HCT116 (cell line): ENCODE results near the gene BBX. TPM values are rescaled to one million over a fixed set of nuclear protein-coding genes. Genes with fewer than 3 reads are reported as not detected.

Source experiments
- ATAC-seq: fragments of 200-7000 bp; cut with Tn5 transposase; 2 replicates; pipeline ENCODE4 v1.9.1; 2020; ENCODE audit warnings: mild to moderate bottlenecking, moderate library complexity
- BruUV-seq: library from RNA; stranded (reverse); fragments of 400-500 nt; replicated peaks from 2 replicates; lab custom pipeline; 2021; lab: Mats Ljungman, UMichigan
- CTCF ChIA-PET: fragments of 300-600 bp; sonication (Branson Sonifier 250); formaldehyde crosslinking; loops from one replicate; lab custom pipeline; 2021; ENCODE audit warnings: antibody characterized with exemption; lab: Charles Lee
- POLR2A ChIA-PET: fragments of 300-600, 350-600 bp; sonication (Branson Sonifier 250); formaldehyde crosslinking; loops from one replicate; lab custom pipeline; 2021; ENCODE audit warnings: antibody characterized with exemption; lab: Charles Lee
- RAD21 ChIA-PET, 2 experiments: fragments of 300-600 bp; sonication (Branson Sonifier 250); formaldehyde crosslinking; loops; one replicate each; lab custom pipeline; 2023; ENCODE audit warnings: low total read pairs in 2 of 2; ENCODE audit not compliant: uncharacterized antibody in 2 of 2, unreplicated experiment in 2 of 2, low non-redundant PET in 1 of 2; lab: Charles Lee
- DNase-seq: peaks from one replicate; pipeline ENCODE4 v3.0.0-alpha.2; 2010; ENCODE audit warnings: low read depth, low spot score
- H2AFZ ChIP-seq: fragments of 200-600 bp; shearing (Covaris generic), sonication (generic); 2 replicates; pipeline ENCODE4 v1.6.1; 2017; ENCODE audit warnings: low read depth, mixed run types, mixed read lengths, antibody characterized with exemption, low read length; ENCODE audit not compliant: poor library complexity, severe bottlenecking
- H3K27ac ChIP-seq: 2 replicates; pipeline ENCODE4 v1.5.1; 2012; ENCODE audit warnings: low read depth, low read length
- H3K27me3 ChIP-seq: fragments of 200-600 bp; sonication (generic); 2 replicates; pipeline ENCODE4 v1.6.1; 2016; ENCODE audit warnings: mixed run types, low read length, mixed read lengths; ENCODE audit not compliant: insufficient read depth
- H3K36me3 ChIP-seq, 2 experiments: fragments of 200-500 bp in 1 of 2; fragments of 200-600 bp in 1 of 2; sonication (Bioruptor generic) in 1 of 2; sonication (generic) in 1 of 2; 2 replicates each; pipeline versions ENCODE4 v1.5.1 to v1.6.1; 2014 to 2016; ENCODE audit warnings: low read length in 2 of 2, inconsistent platforms in 1 of 2, mixed read lengths in 1 of 2, mixed run types in 1 of 2; ENCODE audit not compliant: insufficient read depth in 2 of 2, control insufficient read depth in 1 of 2
- H3K4me1 ChIP-seq, 2 experiments: fragments of 200-600 bp in 1 of 2; sonication (generic) in 1 of 2; 2 replicates each; pipeline versions ENCODE4 v1.5.1 to v1.6.1; 2012 to 2017; ENCODE audit warnings: low read length in 2 of 2, inconsistent platforms in 1 of 2, mild to moderate bottlenecking in 1 of 2, mixed read lengths in 1 of 2, mixed run types in 1 of 2, moderate library complexity in 1 of 2; ENCODE audit not compliant: insufficient read depth in 2 of 2, control insufficient read depth in 1 of 2
- H3K4me2 ChIP-seq: fragments of 200-600 bp; sonication (generic); 2 replicates; pipeline ENCODE4 v1.6.1; 2017; ENCODE audit warnings: mixed run types, low read length, mixed read lengths
- H3K4me3 ChIP-seq, 2 experiments: fragments of 200-600 bp in 1 of 2; sonication (generic) in 1 of 2; replicated peaks in 1 of 2; 2 replicates each; pipeline ENCODE4 v1.5.1; 2011 to 2016; ENCODE audit warnings: low read length in 2 of 2, control low read depth in 1 of 2, low read depth in 1 of 2, mild to moderate bottlenecking in 1 of 2, mixed read lengths in 1 of 2, mixed run types in 1 of 2
- H3K79me2 ChIP-seq: fragments of 200-600 bp; sonication (generic); 2 replicates; pipeline ENCODE4 v1.6.1; 2017; ENCODE audit warnings: mild to moderate bottlenecking, mixed run types, low read length, moderate library complexity, mixed read lengths; ENCODE audit not compliant: insufficient read depth
- H3K9ac ChIP-seq: fragments of 200-600 bp; sonication (generic); 2 replicates; pipeline ENCODE4 v1.6.1; 2016; ENCODE audit warnings: low read length, mixed read lengths
- H3K9me2 ChIP-seq: fragments of 200-600 bp; sonication (generic), shearing (Covaris generic); 2 replicates; pipeline ENCODE4 v1.6.1; 2017; ENCODE audit warnings: mixed run types, mild to moderate bottlenecking, moderate library complexity; ENCODE audit not compliant: insufficient read depth
- H3K9me3 ChIP-seq, 2 experiments: fragments of 200-500 bp in 1 of 2; fragments of 200-600 bp in 1 of 2; sonication (Bioruptor generic) in 1 of 2; sonication (generic) in 1 of 2; 2 replicates each; pipeline ENCODE4 v1.6.1; 2014 to 2017; ENCODE audit warnings: low read length in 2 of 2, mixed read lengths in 2 of 2, inconsistent platforms in 1 of 2, low read depth in 1 of 2, mild to moderate bottlenecking in 1 of 2, mixed run types in 1 of 2, moderate library complexity in 1 of 2; ENCODE audit not compliant: control insufficient read depth in 1 of 2, insufficient read depth in 1 of 2
- H4K20me1 ChIP-seq: fragments of 200-600 bp; sonication (generic), shearing (Covaris generic); 2 replicates; pipeline ENCODE4 v1.6.1; 2017; ENCODE audit warnings: mixed run types, mild to moderate bottlenecking, moderate library complexity; ENCODE audit not compliant: insufficient read depth
- CEBPB ChIP-seq: IDR thresholded peaks from 2 replicates; pipeline ENCODE4 v1.6.1; 2012; ENCODE audit warnings: low read depth
- EGR1 ChIP-seq: IDR thresholded peaks from 2 replicates; pipeline ENCODE4 v1.6.1; 2012; ENCODE audit warnings: low read depth
- ELF1 ChIP-seq: IDR thresholded peaks from 2 replicates; pipeline ENCODE4 v1.6.1; 2012; ENCODE audit warnings: low read depth, borderline replicate concordance
- EZH2 ChIP-seq: fragments of 200-600 bp; sonication (generic); IDR thresholded peaks from 2 replicates; pipeline ENCODE4 v1.6.1; 2017; ENCODE audit warnings: antibody characterized with exemption, mixed run types
- EZH2phosphoT487 ChIP-seq: fragments of 200-600 bp; IDR thresholded peaks from 2 replicates; pipeline ENCODE4 v1.6.1; 2018; ENCODE audit warnings: antibody characterized with exemption, borderline replicate concordance
- JUND ChIP-seq: IDR thresholded peaks from 2 replicates; pipeline ENCODE4 v1.6.1; 2012
- POLR2AphosphoS5 ChIP-seq: IDR thresholded peaks from 2 replicates; pipeline ENCODE4 v1.6.1; 2011; ENCODE audit warnings: mild to moderate bottlenecking, low read depth, low read length, moderate library complexity
- RAD21 ChIP-seq: IDR thresholded peaks from 2 replicates; pipeline ENCODE4 v1.6.1; 2012; ENCODE audit warnings: low read depth, mild to moderate bottlenecking
- SIN3A ChIP-seq: IDR thresholded peaks from 2 replicates; pipeline ENCODE4 v1.6.1; 2012; ENCODE audit warnings: low read depth
- SP1 ChIP-seq: IDR thresholded peaks from 2 replicates; pipeline ENCODE4 v1.6.1; 2012; ENCODE audit warnings: low read depth
- SRF ChIP-seq: IDR thresholded peaks from 2 replicates; pipeline ENCODE4 v1.6.1; 2012; ENCODE audit warnings: low read depth
- TCF7L2 ChIP-seq: IDR thresholded peaks from 2 replicates; pipeline ENCODE4 v1.7.0; 2011; ENCODE audit warnings: borderline replicate concordance, inconsistent platforms; ENCODE audit not compliant: insufficient read depth, insufficient read length; ENCODE audit errors: extremely low read depth
- YY1 ChIP-seq: IDR thresholded peaks from 2 replicates; pipeline ENCODE4 v1.6.1; 2011; ENCODE audit warnings: low read length, low read depth, moderate library complexity, mild to moderate bottlenecking; ENCODE audit not compliant: insufficient replicate concordance; ENCODE audit errors: extremely low read depth
- ZFX ChIP-seq: fragments of 450-650 bp; IDR thresholded peaks from 2 replicates; pipeline ENCODE4 v1.6.1; 2017
- ZNF274 ChIP-seq: fragments of 200-500 bp; sonication (Bioruptor generic); IDR thresholded peaks from 2 replicates; pipeline ENCODE4 v1.6.1; 2014; ENCODE audit warnings: mild to moderate bottlenecking, low read depth, low read length, inconsistent platforms
- intact Hi-C: fragments of 100-400 bp; cut with micrococcal nuclease; formaldehyde crosslinking; loops from 2 replicates; pipeline ENCODE4 v1.10.0; 2022
- total RNA-seq: library from RNA; stranded (reverse); gene quantifications from one replicate; pipeline ENCODE4 v1.2.1, GENCODE V29; 2021; ENCODE audit not compliant: unreplicated experiment
- TF ChIP-seq, protein P1 (sequence below): IDR thresholded peaks from 2 replicates; pipeline ENCODE4 v1.6.1; 2012
- TF ChIP-seq, protein P2 (sequence below): IDR thresholded peaks from 2 replicates; pipeline ENCODE4 v1.6.1; 2012
- TF ChIP-seq, protein P3 (sequence below): IDR thresholded peaks from 2 replicates; pipeline ENCODE4 v1.6.1; 2011; ENCODE audit warnings: mild to moderate bottlenecking, low read length, moderate library complexity; ENCODE audit not compliant: insufficient replicate concordance; ENCODE audit errors: extremely low read depth
- TF ChIP-seq, protein P4 (sequence below): IDR thresholded peaks from 2 replicates; pipeline ENCODE4 v1.6.1; 2012; ENCODE audit warnings: low read depth

The BBX gene
- total RNA-seq, 1 experiment from 2014 or later, result 55.6 TPM

- RAD21 ChIA-PET, result no interaction called here
- Histone ChIP-seq H3K9me2 (no peaks in the 10 kb centered on the region), H3K36me3 (no peaks in the 10 kb centered on the region)
- TF ChIP-seq ELF1 (no peak), JUND (no peak), YY1 (no peak), TCF7L2 (no peak), EGR1 (no peak), POLR2AphosphoS5 (no peak), ZNF274 (no peak), SIN3A (no peak), RAD21 (no peak), EZH2 (no peak), SP1 (no peak), ZFX (no peak), EZH2phosphoT487 (no peak), SRF (no peak), CEBPB (no peak)
- TF ChIP-seq, protein P1, sequence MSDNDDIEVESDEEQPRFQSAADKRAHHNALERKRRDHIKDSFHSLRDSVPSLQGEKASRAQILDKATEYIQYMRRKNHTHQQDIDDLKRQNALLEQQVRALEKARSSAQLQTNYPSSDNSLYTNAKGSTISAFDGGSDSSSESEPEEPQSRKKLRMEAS, result no peak
- TF ChIP-seq, protein P2, sequence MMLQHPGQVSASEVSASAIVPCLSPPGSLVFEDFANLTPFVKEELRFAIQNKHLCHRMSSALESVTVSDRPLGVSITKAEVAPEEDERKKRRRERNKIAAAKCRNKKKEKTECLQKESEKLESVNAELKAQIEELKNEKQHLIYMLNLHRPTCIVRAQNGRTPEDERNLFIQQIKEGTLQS, result no peak
- TF ChIP-seq, protein P3, sequence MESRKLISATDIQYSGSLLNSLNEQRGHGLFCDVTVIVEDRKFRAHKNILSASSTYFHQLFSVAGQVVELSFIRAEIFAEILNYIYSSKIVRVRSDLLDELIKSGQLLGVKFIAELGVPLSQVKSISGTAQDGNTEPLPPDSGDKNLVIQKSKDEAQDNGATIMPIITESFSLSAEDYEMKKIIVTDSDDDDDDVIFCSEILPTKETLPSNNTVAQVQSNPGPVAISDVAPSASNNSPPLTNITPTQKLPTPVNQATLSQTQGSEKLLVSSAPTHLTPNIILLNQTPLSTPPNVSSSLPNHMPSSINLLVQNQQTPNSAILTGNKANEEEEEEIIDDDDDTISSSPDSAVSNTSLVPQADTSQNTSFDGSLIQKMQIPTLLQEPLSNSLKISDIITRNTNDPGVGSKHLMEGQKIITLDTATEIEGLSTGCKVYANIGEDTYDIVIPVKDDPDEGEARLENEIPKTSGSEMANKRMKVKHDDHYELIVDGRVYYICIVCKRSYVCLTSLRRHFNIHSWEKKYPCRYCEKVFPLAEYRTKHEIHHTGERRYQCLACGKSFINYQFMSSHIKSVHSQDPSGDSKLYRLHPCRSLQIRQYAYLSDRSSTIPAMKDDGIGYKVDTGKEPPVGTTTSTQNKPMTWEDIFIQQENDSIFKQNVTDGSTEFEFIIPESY, result no peak
- TF ChIP-seq, protein P4, sequence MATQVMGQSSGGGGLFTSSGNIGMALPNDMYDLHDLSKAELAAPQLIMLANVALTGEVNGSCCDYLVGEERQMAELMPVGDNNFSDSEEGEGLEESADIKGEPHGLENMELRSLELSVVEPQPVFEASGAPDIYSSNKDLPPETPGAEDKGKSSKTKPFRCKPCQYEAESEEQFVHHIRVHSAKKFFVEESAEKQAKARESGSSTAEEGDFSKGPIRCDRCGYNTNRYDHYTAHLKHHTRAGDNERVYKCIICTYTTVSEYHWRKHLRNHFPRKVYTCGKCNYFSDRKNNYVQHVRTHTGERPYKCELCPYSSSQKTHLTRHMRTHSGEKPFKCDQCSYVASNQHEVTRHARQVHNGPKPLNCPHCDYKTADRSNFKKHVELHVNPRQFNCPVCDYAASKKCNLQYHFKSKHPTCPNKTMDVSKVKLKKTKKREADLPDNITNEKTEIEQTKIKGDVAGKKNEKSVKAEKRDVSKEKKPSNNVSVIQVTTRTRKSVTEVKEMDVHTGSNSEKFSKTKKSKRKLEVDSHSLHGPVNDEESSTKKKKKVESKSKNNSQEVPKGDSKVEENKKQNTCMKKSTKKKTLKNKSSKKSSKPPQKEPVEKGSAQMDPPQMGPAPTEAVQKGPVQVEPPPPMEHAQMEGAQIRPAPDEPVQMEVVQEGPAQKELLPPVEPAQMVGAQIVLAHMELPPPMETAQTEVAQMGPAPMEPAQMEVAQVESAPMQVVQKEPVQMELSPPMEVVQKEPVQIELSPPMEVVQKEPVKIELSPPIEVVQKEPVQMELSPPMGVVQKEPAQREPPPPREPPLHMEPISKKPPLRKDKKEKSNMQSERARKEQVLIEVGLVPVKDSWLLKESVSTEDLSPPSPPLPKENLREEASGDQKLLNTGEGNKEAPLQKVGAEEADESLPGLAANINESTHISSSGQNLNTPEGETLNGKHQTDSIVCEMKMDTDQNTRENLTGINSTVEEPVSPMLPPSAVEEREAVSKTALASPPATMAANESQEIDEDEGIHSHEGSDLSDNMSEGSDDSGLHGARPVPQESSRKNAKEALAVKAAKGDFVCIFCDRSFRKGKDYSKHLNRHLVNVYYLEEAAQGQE, result no peak
- TF ChIP-seq, all 23 proteins: peak for 0
- no TSS peak for BruUV-seq
- Histone ChIP-seq H3K4me1 (no peaks in the 10 kb centered on the region), H3K27me3 (no peaks in the 10 kb centered on the region), H3K9ac (no peak overlapping the region), H3K27ac (no peak overlapping the region), H3K79me2 (no peaks in the 10 kb centered on the region), H2AFZ (no peak overlapping the region), H3K4me2 (no peak overlapping the region), H3K4me3 (no peak overlapping the region), H4K20me1 (no peaks in the 10 kb centered on the region), H3K9me3 (no peaks in the 10 kb centered on the region)
- DNase-seq, result no peak
- POLR2A ChIA-PET, result no interaction called here
- no peak for ATAC-seq
- intact Hi-C loops, result no loop called here
- CTCF ChIA-PET, result no interaction called here
These were observed 14.4 kb upstream of the BBX start for GRCh38 chr3:107508331-107508730.
